NT2/D1 (cell line): ENCODE measurements around the gene PLEKHA7.

ENCODE experiments used
- DNase-seq: peaks from one replicate; pipeline ENCODE4 v3.0.0-alpha.2; 2011; ENCODE audit warnings: low read depth, low spot score
- H3K27me3 ChIP-seq: 2 replicates; pipeline ENCODE4 v1.6.0; 2011; ENCODE audit warnings: mild to moderate bottlenecking; ENCODE audit not compliant: insufficient read length, insufficient read depth
- H3K36me3 ChIP-seq: 2 replicates; pipeline ENCODE4 v1.6.1; 2011; ENCODE audit warnings: mild to moderate bottlenecking, low read length, mixed read lengths; ENCODE audit not compliant: insufficient read depth, insufficient read length
- H3K4me1 ChIP-seq: 2 replicates; pipeline ENCODE4 v1.5.1; 2011; ENCODE audit not compliant: insufficient read depth, insufficient read length
- H3K4me3 ChIP-seq: 2 replicates; pipeline ENCODE4 v1.5.1; 2011; ENCODE audit warnings: low read depth; ENCODE audit not compliant: insufficient read length
- H3K9ac ChIP-seq: 2 replicates; pipeline ENCODE4 v1.6.0; 2011; ENCODE audit warnings: low read depth; ENCODE audit not compliant: insufficient read length
- H3K9me3 ChIP-seq: 2 replicates; pipeline ENCODE4 v1.5.1; 2011; ENCODE audit warnings: mild to moderate bottlenecking, low read length; ENCODE audit not compliant: insufficient read depth
- SUZ12 ChIP-seq: IDR thresholded peaks from 2 replicates; pipeline ENCODE4 v1.6.1; 2011; ENCODE audit not compliant: insufficient read length, insufficient read depth; ENCODE audit errors: extremely low read depth
- YY1 ChIP-seq: IDR thresholded peaks from 2 replicates; pipeline ENCODE4 v1.6.1; 2011; ENCODE audit not compliant: insufficient read length, insufficient read depth
- ZNF274 ChIP-seq: IDR thresholded peaks from 2 replicates; pipeline ENCODE4 v1.6.1; 2011; ENCODE audit warnings: mild to moderate bottlenecking, low read depth, low read length

Gene PLEKHA7

DNA sequence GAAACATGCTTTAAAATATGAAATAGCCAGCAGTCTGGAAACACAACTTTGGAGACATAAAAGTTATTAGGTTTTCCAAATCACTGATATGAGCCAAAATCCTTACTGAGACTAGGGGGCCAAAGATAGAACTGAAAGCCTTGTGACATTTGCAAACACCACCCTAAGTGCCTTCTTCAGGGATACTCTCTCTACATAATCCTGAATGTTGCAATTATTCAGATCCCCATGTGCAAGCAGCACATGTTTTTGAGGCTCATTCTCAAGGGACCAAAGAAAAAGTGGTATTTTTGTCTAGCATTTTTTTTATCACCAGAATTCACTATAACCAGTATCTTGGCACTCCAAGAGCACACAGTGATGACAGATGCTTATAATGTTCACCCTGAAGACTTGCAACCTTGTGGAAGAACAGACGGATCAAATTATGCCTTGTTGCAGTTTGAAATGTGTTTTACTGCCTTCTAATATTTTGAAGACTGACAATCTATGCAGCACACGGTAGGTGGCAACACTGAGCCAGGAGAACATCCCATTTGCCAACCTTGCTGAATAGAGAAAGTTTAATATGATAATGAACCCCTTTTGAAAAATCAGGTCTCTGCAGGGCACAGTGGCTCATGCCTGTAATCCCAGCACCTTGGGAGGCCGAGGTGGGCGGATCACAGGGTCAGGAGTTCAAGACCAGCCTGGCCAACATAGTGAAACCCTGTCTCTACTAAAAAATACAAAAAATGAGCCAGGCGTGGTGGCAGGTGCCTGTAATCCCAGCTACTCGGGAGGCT is 78.5 kb downstream of the PLEKHA7 start:
- H3K27me3 ChIP-seq = no peaks in the 10 kb centered on the region
- no peaks in the 10 kb centered on the region for H3K9me3 ChIP-seq
- TF ChIP-seq ZNF274 = no peak
- no peak for TF ChIP-seq YY1
- TF ChIP-seq SUZ12 = no peak
- H3K4me1 ChIP-seq = peaks cover 3% of the 10 kb centered on the region
- H3K9ac ChIP-seq = no peak overlapping the region
- no peaks in the 10 kb centered on the region for H3K36me3 ChIP-seq
- H3K4me3 ChIP-seq = no peak overlapping the region
- DNase-seq = peak; percentile 47

DNA sequence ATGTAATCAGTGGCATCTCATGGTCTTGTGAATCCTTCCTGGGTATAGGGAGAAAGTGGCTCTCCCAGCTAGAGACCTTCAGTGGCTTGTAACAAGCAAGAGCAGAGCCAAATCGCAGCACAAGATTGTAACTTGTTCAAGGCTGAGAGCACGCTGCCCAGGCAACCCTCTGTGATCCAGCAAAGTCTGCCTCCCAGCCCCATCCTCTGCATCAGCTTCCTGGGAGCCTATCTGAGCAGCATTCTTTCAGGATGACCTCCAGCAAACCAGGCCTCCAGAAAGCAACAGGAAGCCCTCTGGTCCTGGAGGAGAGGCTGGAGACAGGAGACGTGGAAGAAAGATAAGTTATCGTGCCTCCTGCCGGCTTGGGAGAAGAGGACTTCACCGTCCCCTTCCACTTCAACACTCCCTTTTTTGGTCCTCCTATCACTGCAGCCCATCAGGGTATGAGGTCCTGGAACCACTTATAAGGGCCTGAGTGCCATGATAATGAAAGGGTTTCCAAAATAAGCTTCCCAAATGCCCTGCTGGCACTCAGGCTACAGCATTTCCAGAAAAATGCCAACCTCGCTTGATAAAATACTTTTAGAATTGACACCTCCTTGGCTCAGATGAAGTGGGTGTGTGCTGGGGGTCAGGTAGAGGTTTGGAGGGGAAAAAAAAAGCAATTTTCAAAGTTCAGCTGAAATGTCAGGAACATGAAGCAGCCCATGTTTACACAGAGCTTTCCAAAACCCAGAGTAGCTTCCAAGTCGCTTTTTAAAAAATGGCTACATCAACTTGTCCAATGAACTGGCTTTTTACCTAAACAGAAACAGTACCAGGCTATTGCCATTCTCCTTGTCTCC is 80.2 kb downstream of the PLEKHA7 start:
- no peak for DNase-seq
- Histone ChIP-seq H3K9ac (peak overlapping the region; percentile 21), H3K36me3 (no peaks in the 10 kb centered on the region), H3K27me3 (no peaks in the 10 kb centered on the region), H3K9me3 (no peaks in the 10 kb centered on the region), H3K4me3 (no peak overlapping the region), H3K4me1 (peaks cover 3% of the 10 kb centered on the region)
- no peak for TF ChIP-seq YY1
- no peak for TF ChIP-seq SUZ12
- no peak for TF ChIP-seq ZNF274

DNA sequence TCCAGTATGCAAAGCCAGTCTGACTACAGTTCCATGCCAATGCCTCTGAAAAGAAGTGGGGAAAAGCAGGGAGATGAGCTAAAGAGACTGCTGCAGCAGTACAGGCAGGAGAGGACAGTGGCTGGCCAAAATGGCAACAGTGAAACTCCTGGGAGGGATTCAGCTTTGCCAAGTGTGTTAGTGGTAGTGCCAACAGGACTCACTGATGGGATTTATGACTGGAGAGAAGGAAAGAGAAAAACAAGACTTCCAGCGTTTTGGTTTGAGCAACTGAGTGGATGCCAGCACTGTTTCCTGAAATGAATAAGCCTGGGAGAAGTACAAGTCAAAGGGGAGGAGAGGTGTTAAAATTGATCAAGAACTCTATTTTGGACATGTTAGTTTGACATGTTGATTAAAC is 80.9 kb downstream of the PLEKHA7 start:
- no peak overlapping the region for H3K9ac ChIP-seq
- H3K4me3 ChIP-seq = no peak overlapping the region
- TF ChIP-seq SUZ12 (no peak), ZNF274 (no peak), YY1 (no peak)
- H3K9me3 ChIP-seq = no peaks in the 10 kb centered on the region
- peaks cover 3% of the 10 kb centered on the region for H3K4me1 ChIP-seq
- no peaks in the 10 kb centered on the region for H3K36me3 ChIP-seq
- H3K27me3 ChIP-seq = no peaks in the 10 kb centered on the region
- no peak for DNase-seq

DNA sequence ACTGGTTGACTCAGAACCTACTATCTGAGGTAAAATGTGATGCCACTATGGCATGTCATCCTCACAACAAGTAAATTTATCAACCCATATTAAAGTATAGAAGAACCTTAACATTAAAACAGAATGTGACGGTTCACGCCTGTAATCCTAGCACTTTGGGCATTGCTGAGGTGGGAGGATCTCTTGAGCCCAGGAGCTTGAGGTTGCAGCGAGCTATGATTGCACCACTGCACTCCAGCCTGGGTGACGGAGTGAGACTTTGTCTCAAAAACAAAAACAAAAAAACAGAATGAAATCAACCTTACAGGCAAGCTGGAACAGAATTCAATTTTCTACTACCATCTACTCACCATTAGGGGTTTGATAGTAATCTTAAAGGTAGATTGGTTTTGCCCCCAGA is 86.2 kb downstream of the PLEKHA7 start:
- Histone ChIP-seq H3K36me3 (no peaks in the 10 kb centered on the region), H3K27me3 (peaks cover 49% of the 10 kb centered on the region), H3K9ac (no peak overlapping the region), H3K9me3 (no peaks in the 10 kb centered on the region), H3K4me1 (peaks cover 5% of the 10 kb centered on the region), H3K4me3 (no peak overlapping the region)
- TF ChIP-seq YY1 (no peak), ZNF274 (no peak), SUZ12 (no peak)
- DNase-seq = no peak

DNA sequence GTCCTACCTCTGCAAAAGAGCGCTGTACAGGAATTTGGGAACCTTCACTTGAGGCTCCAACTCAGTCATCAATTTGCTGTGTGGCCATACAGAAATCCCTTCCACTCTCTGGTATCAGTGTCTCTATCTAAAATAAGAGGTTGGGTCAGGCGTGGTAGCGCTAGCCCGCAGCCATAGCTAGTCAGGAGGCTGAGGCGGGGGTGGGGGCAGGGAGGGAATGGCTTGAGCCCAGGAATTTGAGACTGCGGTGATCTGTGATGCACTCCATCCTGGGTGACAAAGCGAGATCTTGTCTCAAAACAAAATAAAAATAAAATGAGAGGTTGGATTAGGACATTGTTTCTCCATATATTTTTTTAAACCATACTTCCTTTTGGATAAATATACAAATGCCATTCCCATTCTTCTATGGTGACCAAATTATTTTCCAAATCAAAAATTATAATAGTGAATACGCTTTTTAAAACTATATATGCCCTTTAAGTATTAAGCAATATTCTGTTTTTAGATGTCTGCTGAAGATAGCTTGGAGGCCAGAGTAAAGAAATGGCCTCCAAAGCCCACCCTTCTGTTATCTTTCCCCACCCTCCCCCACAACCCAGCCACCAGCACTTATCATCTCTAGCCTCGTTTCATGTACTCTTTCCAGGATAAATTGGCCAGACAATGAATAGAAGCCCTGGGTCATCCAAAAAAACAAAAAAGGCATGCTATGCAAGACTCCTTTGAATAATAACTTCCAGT is 87.2 kb downstream of the PLEKHA7 start:
- DNase-seq = no peak
- Histone ChIP-seq H3K9me3 (no peaks in the 10 kb centered on the region), H3K9ac (no peak overlapping the region), H3K4me3 (no peak overlapping the region), H3K36me3 (no peaks in the 10 kb centered on the region), H3K4me1 (peaks cover 5% of the 10 kb centered on the region), H3K27me3 (peaks cover 59% of the 10 kb centered on the region)
- TF ChIP-seq ZNF274 = no peak
- no peak for TF ChIP-seq YY1
- TF ChIP-seq SUZ12 = no peak

DNA sequence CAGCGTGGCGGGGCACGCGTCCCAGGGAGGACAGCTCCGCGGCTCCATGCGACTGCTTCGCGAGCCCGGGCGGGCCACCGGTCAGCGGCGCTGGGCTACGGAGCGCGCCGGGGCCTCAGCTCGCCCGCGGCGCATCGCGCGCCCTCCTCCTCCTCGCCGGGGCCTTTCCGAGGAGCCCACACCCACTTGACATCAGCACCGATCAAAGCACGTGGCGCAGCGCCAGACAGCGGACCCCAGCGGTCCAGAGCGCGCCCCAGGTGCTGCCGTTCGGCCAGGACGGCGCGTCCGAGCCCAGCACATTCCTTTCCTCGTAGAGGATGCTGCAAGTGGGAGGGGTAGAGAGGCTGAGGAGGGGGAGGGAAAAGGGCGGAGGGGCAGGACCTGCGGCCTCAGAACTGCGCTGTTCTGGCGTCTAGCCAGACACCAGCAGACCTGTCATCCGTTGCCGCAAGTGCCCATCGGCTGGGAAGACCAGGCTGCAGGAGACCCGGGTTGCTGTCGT is 88.6 kb downstream of the PLEKHA7 start:
- peaks cover 5% of the 10 kb centered on the region for H3K4me1 ChIP-seq
- no peaks in the 10 kb centered on the region for H3K9me3 ChIP-seq
- TF ChIP-seq YY1 (no peak), SUZ12 (peak; percentile 72), ZNF274 (no peak)
- peak overlapping the region; percentile 45 for H3K4me3 ChIP-seq
- no peaks in the 10 kb centered on the region for H3K36me3 ChIP-seq
- peaks cover 71% of the 10 kb centered on the region for H3K27me3 ChIP-seq
- DNase-seq = peak; percentile 35
- peak overlapping the region; percentile 42 for H3K9ac ChIP-seq
